AG09319 (cell line): ENCODE results near the gene MYEOV.
A peak's percentile ranks its signal among the peaks of the same experiment; 100 is the strongest.

Source experiments
- DNase-seq: peaks from one replicate; pipeline ENCODE4 v3.0.0-alpha.2; 2010; ENCODE audit warnings: low read depth; ENCODE audit errors: extremely low read depth
- CTCF ChIP-seq: IDR thresholded peaks from 2 replicates; pipeline ENCODE4 v1.5.1; 2011; ENCODE audit warnings: low read depth, mild to moderate bottlenecking, inconsistent platforms, low read length, moderate library complexity

The MYEOV gene

GRCh38 chr11:69319255-69320106, 25.5 kb downstream of the MYEOV start:
- DNase-seq, result no peak
- TF ChIP-seq CTCF, result no peak

- no peak for DNase-seq
- TF ChIP-seq CTCF, result no peak
These were observed 26.4 kb downstream of the MYEOV start for GRCh38 chr11:69320326-69320725.

DNA sequence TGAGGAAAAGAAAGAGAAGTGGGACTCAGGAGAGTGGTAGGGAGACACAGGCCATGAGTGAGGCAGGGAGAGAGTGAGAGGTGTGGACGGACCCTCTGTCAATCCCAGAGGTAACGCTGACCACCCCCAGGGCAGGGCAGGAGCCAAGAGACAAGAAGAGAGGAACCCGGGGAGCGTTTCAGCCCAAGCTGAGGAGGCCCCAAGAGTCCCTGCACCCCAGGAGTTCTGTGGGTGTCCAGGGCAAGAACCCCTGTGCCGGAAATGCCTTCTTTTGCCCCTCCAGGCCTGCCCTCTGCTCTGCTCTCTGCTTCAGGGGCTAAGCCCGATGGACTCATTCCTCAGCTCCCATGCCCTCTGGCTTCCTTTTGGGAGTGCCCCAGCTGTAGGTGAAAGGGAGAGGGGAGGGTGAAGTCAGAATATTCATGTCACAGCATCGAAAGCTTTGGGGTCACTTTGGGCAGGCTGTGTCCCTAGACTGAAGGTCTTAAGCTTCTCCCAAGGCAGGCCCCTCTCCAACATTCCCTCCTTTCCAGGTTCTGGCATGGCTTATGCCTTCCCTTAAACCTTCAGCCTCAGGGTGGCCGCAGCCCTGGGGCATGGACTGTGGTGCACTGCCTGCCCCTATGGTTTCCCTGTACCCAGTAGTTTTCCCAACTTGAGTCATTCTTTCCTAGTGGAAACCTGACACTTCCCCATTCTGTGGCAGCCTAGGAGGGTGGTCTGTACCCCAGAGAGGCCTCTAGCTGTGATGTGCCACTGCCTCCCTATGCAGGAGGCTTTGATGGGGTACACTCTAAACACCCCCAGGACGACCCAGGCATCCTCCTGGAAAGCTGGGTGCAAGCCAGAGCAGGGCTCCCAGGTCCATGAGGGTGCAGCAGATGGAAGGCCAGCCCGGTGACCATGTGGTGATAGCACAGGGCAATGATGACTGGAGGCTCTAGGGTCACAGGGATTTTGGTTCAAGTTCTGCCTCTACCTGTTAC, 27.1 kb downstream of the MYEOV start:
- TF ChIP-seq CTCF, result no peak
- DNase-seq, result no peak

DNA sequence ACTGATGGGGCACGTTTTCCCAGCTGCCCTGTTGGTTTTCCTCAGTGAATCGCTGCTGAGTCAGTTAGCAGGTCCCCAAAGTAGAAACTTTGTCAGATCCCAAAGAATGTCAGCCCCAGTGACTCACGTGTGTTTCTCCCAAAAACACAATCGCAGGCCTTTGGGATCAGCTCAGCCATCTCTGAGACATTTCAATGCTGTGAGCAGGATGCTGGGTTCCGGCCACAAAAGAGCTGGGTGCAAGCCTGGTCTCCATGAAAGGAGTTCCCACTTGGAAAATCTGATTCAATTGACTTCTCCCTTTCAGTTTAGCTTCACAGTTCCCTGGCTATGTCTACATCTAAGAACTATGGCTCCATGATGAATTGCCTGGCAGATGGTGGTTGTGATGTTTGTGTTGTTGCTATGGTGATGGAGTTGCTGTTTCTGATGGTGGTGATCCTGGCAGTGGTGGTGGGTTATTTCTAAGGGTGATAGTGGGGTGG, 28.0 kb downstream of the MYEOV start:
- peak; percentile 27 for DNase-seq
- TF ChIP-seq CTCF, result no peak

- DNase-seq, result no peak
- TF ChIP-seq CTCF, result no peak
These were observed 31.5 kb downstream of the MYEOV start for GRCh38 chr11:69325446-69325845.

DNA sequence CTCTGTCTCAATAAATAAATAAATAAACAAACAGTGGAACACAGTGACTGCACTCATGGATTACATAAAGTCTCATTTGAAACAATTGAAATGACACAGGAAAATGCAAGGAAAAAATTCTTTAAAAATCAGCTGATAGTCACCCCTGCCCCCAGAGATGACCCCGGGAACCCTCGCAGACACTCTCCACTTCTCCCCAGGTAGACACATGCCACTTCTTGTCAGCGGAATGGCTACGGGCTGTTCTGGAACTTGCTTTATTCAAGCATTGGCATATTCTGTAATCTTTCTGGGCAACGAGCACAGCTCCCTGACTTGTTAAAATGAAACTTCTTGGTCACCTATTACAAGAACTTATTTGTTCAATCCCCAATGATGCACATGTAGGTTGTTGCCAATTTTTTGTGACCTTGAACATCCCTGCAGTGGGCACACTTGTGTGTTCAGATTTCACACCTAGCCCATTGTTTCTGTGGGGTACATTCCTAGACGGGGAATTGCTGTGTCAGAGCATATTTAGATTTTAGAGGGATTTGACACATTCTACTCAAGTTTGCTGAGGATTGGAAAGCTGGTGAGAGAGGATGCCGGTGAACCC, 32.8 kb downstream of the MYEOV start:
- no peak for DNase-seq
- no peak for TF ChIP-seq CTCF
